PFSK-1 (cell line): ENCODE data around the gene CKMT2.

Experiments used
- REST ChIP-seq, 2 experiments: IDR thresholded peaks; 2 replicates each; pipeline versions ENCODE4 v1.6.1 to v1.8.0; 2011 to 2012; ENCODE audit warnings: low read depth in 2 of 2, low read length in 2 of 2, control low read depth in 1 of 2, inconsistent platforms in 1 of 2, mild to moderate bottlenecking in 1 of 2, moderate library complexity in 1 of 2; ENCODE audit not compliant: insufficient read depth in 1 of 2
- SIN3A ChIP-seq: IDR thresholded peaks from 2 replicates; pipeline ENCODE4 v1.6.1; 2012; ENCODE audit warnings: mild to moderate bottlenecking, low read length, moderate library complexity, borderline replicate concordance; ENCODE audit not compliant: insufficient read depth
- TAF1 ChIP-seq: IDR thresholded peaks from 2 replicates; pipeline ENCODE4 v1.6.1; 2012; ENCODE audit warnings: low read length, control low read depth, borderline replicate concordance; ENCODE audit not compliant: insufficient read depth

- TF ChIP-seq REST (IDR thresholded peaks at IDR 0.05; ENCODE audit: insufficient read depth in 1 of 2, low read depth in 2 of 2, low read length in 2 of 2) = no peak
- TF ChIP-seq TAF1 = no peak
- TF ChIP-seq SIN3A = no peak
Measured at GRCh38 chr5:81254886-81255559, 21.9 kb downstream of the CKMT2 start.
